Activated T-cell treated with anti-CD3 and anti-CD28 coated beads for 1 hour (primary cell): ENCODE measurements around the gene RNF32.
"Not testable (repeated sequence)": the region's sequence is repeated elsewhere in the genome, so short reads cannot be mapped to it uniquely, and the experiment has no call there.

Source experiments
- DNase-seq: peaks from one replicate; pipeline ENCODE4 v3.0.0-alpha.2; 2020; ENCODE audit warnings: low read depth

The RNF32 gene

DNA sequence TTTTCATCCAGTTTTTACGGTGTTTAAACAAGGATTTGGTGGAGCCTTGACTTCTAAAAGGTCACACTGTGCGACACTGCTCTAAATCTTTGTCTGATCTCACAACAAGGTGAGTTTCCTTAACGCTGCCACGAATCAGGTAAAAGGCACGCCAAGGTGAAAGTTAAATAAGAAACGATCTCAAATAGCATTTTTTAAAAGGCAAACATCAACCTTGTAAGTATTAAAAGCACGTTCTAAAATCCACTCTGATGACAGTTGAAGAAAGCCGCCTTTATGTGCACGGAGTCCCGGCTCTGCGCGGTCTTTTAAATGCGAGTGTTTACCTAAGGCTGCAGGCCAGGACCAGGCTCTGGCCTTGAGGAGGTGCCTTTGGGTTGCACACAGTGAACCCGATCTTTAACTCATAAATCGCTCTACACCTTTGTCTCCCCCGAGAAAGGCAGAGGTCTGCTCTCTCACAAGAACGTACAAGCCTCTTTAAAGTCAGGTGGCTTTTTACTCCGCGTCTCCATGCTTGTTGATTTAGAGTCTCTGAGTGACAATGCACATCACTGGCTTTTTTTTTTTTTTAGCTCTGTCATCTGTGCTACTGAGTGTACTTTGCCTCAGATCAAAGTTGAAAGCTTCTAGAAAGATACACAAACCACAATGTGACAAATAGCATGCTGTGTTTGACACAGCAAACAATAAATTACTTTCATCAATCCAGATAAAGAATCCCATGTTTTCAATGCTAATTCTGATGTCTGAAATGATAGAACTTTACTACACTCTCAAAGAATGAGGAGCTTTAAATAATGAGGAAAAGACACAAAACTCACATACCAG, 25.9 kb upstream of the RNF32 start:
- DNase-seq = no peak

- DNase-seq = no peak
These were observed 24.0 kb upstream of the RNF32 start for GRCh38 chr7:156616269-156617202.

DNA sequence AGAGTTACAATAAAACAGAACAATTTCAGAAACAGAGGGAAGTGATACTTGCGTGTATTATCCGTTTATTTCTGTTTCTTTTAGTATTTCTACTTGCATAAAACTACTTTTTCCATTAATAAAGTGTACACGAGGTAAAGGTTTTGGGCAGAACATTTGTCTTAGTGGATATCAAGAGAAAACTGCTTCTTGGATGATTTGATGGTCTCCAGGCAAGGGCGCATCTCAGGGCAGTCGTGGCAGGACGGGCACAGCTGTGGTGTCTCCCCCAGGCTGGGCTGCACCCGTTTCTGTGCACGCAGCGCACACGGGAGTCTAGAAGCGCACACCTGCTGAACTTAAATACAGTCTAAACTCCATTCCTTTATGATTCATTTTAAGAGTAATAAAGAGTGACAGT, 23.4 kb upstream of the RNF32 start:
- no peak for DNase-seq

GRCh38 chr7:156618078-156618779, 22.3 kb upstream of the RNF32 start:
- no peak for DNase-seq

GRCh38 chr7:156618780-156619367, 21.7 kb upstream of the RNF32 start:
- DNase-seq = no peak

DNA sequence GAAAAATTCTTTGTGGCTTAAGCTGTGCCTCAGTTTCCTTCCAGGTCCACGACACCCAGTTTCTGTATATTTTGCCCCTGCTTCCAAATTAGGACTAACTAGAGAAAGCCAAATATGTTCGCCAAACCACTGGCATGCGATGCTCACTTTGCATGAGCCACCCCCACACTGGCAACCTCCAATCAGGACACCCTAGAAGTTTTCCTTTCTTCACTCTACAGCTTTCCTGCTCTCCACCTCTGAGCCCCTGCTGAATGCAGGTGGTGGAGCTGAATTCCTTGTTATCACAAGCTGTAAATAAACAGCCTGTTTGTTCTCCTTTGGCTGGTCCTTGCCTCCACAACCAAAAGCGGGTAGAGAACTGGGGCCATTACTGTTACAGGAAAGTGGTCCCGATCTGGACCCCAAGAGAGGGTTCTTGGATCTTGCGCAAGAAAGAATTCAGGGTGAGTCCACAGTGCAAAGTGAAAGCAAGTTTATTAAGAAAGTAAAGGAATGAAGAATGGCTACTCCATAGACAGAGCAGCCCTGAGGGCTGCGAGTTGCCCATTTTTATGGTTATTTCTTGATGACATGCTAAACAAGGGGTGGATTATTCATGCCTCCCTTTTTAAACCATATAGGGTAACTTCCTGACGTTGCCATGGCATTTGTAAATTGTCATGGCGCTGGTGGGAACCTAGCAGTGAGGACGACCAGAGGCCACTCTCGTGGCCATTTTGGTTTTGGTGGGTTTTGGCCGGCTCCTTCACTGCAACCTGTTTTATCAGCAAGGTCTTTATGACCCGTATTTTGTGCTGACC, 20.9 kb upstream of the RNF32 start:
- DNase-seq = not testable (repeated sequence)

DNA sequence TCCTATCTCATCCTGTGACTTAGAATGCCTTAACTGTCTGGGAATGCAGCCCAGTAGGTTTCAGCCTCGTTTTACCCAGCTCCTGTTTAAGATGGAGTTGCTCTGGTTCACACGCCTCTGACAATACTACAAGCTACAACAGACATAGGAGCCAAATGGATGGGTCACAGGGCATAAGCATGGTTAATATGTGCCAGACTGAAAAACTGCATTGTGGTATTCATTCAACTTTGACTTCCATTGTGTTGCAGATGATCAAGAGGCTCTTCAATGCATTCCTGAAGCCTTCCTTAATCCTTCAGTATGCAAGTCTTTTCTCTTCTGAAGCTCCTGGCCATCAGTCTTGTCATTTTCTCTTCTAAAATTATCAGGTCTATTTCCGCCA, 20.3 kb upstream of the RNF32 start:
- no peak for DNase-seq

- DNase-seq = no peak
These were observed 18.9 kb upstream of the RNF32 start for GRCh38 chr7:156621652-156622051.

- no peak for DNase-seq
These were observed 15.0 kb upstream of the RNF32 start for GRCh38 chr7:156625580-156625979.

DNA sequence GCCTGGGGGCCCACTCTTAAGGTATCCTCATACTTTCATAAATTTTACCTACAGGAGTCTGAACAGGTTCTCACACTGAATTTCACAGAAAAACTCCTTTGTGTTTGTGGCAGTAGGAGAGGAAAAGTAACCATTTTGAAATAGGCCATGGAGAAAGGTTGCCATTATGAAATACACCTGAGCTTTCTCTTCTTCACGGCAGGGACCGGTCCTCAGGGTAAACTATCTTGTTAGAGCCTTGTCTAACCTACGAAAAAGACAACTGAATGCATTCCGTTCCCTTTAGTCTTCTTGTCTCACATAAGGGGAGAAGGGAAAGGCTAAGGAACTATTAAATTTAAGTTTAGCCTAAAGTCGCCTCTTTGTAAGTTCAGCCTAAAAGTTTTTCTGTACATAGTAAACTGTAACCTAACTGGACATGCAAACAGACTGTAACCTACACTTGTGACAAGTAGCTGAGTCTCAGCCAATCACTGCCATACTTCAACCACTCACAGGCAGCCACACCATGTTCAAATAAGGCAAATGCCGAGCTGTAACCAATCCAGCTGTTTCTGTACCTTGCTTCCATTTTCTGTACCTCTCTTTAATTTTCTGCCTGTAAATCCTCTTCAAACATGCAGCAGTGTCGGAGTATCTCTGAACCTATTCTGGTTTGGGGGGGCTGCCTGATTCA, 14.2 kb upstream of the RNF32 start:
- no peak for DNase-seq

DNA sequence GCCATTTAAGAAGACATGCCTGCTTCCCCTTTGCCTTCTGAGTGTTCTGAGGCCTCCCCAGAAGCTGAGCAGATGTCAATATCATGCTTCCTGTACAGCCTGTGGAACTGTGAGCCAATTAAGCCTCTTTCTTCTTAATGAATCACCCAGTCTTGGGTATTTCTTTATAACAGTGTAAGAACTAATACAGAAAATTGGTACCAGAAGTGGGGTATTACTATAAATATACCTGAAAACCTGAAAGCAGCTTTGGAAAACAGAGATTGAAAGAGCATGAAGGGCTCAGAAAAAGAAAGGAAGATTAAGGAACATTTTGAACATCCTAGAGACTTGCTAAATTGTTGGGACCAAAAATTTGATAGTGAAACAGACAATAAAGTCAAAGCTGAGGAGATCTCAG, 12.0 kb upstream of the RNF32 start:
- DNase-seq = no peak

GRCh38 chr7:156629873-156630272, 10.7 kb upstream of the RNF32 start:
- DNase-seq = no peak

DNA sequence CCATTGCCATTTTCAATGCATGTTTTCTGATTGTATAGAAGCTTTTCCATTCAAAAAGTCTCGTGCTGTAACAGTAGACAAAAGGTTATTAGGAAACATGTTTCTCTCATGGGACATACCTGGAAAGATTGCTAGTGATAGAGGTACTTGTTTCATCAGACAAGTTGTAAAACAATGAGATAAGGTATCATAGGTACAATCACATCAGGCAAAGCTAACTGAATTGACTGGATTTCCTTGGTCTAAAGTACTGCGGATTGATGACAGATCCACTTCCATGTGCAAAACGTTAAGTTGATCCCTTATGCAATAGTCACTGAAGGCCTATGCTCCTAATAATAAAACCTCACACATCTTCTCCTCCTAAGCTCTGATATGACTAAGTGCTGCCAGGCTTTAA, 6.5 kb upstream of the RNF32 start:
- DNase-seq = no peak

- no peak for DNase-seq
These were observed 4.8 kb upstream of the RNF32 start for GRCh38 chr7:156635529-156636385.

DNA sequence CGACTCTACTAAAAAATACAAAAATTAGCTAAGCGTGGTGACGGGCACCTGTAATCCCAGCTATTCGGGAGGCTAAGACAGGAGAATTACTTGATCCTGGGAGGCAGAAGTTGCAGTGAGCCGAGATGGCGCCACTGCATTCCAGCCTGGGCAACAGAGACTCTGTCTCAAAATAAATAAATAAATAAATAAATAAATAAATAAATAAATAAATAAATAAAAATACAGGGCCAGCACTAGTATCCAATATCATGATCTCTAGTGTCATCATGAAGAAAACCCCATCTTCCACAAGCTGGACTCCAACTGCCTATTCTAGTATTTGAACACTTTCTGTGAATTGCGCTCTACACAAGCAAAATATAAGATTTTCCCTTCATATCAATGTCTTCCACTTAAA, 3.5 kb upstream of the RNF32 start:
- not testable (repeated sequence) for DNase-seq

DNA sequence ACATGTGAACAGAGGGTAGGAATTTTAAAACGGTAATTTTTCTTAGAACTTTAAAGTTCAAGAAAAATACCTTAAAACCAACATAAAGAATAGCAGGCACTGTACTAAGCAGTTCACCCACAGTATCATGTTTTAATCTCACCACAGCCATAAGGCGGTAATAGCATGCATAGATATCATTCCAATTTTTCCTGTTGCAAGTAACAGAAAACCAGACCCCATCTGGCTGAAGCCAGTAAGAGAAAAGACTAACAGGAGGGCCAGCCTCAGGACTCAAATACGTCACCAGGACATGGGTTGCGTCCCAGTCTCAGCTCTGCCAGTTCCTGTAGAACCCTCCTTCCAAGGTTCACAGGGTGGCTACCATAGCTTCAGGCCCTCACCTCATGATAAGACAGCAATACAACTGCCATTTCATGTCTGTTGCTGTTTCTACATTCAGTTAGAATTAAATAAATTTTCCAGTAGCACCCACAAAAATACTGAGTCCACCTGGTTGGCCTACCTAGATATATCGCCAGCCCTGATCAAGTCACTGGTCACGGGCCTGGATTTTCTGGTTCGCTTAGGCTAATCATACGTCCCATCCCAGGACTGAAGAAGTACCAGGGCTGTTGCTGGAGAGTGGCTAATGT, 2.0 kb upstream of the RNF32 start:
- no peak for DNase-seq

DNA sequence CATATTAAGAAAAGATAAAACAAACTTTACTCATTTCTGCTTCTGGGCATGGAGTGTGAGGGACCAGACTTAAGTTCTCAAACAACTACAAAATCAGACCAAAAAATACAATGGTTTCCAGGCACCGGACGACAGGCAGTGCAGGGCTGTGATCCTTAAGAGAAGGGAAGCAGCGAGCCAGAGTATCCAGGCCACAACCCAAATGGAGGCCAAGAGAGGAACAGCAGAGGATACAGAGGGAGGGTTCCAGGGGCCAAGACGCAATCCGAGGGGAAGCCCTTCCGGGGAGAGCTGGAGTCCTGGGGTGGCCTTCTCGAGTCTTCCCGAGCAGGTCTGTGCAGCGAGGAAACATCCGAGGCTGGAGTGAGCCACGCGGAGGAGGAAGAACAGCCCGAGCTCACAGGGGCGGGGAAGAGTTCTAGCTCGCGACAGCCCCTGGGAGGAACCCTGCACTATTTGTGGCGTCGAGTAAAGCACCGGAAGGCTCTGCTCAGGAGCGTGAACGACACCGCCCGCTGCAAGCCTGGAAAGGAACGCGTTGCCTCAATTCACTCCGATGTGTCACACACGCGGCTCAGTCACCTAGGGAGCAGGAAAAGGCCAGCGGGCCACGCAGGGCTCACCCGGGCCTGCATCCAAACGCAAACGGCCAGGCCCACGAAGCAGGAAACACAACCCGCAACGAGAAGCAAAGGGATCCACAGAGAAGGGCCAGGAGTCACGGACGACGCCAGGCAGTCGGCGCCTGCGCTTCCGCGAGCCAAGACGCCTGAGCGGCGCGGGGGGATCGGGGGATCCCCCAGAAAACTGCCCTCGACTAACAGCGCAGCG, 933 bp upstream of the RNF32 start:
- DNase-seq = no peak

- peak; percentile 48 for DNase-seq
These were observed 443 bp downstream of the RNF32 start for GRCh38 chr7:156640949-156641485.
